Brain microvascular endothelial cell (primary cell): ENCODE results near the gene PLXNA2.

Source experiments
- DNase-seq: peaks from one replicate; pipeline ENCODE4 v3.0.0-alpha.2; 2020
- H3K27ac ChIP-seq: fragments of 250-450 bp; sonication (Bioruptor Pico); 2 replicates; pipeline ENCODE4 v1.5.1; 2020; ENCODE audit warnings: mild to moderate bottlenecking, moderate library complexity
- H3K27me3 ChIP-seq: fragments of 250-450 bp; sonication (Bioruptor Pico); replicated peaks from 2 replicates; pipeline ENCODE4 v1.5.1; 2020; ENCODE audit warnings: mild to moderate bottlenecking
- H3K36me3 ChIP-seq: fragments of 250-450 bp; sonication (Bioruptor Pico); replicated peaks from 2 replicates; pipeline ENCODE4 v1.5.1; 2020; ENCODE audit warnings: mild to moderate bottlenecking
- H3K4me3 ChIP-seq: 2 replicates; pipeline ENCODE4 v1.5.1; 2011; ENCODE audit warnings: low read depth, mild to moderate bottlenecking, control low read depth, low read length, moderate library complexity
- in situ Hi-C: cut with HindIII; loops from 2 replicates; pipeline ENCODE4 v1.10.0; 2017; ENCODE audit warnings: low sequenced_read_pairs, low pct_ligation_motif_present
- TF ChIP-seq, protein P1 (sequence below): IDR thresholded peaks from 2 replicates; pipeline ENCODE4 v1.5.1; 2011; ENCODE audit warnings: low read depth, mild to moderate bottlenecking, moderate library complexity, low read length, control low read depth, inconsistent platforms; ENCODE audit errors: missing control alignments

Gene PLXNA2

DNA sequence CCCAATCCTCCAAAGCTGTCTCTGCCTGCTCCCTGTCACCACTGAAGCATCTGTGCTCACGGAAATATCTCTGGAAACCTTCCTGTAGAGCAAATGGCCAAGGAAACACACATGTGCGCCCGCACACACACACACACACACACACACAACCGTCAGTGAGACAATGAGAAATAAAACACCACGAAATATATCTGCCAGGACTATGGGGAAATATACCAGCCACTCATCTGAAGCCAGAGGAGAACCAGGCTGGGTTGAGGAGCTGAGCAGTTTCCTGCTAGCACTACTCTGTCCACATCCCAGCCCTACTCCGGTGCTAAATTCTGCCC, 25.1 kb upstream of the PLXNA2 start:
- TF ChIP-seq, protein P1, sequence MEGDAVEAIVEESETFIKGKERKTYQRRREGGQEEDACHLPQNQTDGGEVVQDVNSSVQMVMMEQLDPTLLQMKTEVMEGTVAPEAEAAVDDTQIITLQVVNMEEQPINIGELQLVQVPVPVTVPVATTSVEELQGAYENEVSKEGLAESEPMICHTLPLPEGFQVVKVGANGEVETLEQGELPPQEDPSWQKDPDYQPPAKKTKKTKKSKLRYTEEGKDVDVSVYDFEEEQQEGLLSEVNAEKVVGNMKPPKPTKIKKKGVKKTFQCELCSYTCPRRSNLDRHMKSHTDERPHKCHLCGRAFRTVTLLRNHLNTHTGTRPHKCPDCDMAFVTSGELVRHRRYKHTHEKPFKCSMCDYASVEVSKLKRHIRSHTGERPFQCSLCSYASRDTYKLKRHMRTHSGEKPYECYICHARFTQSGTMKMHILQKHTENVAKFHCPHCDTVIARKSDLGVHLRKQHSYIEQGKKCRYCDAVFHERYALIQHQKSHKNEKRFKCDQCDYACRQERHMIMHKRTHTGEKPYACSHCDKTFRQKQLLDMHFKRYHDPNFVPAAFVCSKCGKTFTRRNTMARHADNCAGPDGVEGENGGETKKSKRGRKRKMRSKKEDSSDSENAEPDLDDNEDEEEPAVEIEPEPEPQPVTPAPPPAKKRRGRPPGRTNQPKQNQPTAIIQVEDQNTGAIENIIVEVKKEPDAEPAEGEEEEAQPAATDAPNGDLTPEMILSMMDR: no peak

DNA sequence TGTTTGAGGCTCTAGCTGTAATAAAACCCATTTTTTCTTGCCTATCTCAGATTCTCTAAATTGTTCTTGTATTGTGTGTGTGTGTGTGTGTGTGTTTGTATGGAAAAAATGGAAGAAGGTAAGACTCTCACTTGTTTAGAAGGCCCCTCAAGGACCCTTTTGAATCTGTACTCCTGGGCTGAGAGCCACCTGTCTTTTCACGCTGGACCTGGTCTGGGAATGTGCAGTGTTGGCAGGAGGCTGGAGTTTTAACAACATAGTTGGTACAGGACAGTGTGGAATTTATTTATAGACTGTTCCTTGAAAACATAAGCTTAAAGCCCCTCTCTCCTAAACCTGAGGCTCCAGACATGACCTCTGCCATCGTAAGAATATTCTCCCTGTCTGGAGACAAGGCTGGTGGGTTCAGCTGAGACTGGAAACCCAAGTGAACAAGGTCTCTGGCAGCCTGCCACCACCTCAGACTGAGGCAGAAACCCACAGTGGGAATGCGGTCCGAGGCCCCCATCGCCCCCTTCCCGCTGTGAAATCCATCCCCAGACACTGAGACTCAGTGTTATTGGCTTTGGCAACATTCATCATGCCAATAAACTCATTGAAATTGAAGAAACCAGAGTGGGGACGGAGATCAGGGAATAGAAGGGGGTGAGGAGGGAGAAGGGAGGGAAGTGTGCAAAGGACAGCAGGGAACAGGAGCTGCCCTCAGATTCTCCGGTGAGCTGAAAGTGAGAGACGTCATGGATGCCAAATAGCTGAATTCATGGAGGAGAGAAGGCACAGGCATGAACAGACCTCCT, 24.6 kb upstream of the PLXNA2 start:
- TF ChIP-seq, protein P1: no peak
- no peaks in the 10 kb centered on the region for H3K36me3 ChIP-seq
- in situ Hi-C loops: no loop called here
- H3K27me3 ChIP-seq: peaks cover 42% of the 10 kb centered on the region
- no peak for DNase-seq
- H3K4me3 ChIP-seq: no peak overlapping the region
- no peak overlapping the region for H3K27ac ChIP-seq

More for the DNA sequence above, 25.1 kb upstream of the PLXNA2 start:
- no peak for DNase-seq
- Histone ChIP-seq H3K27ac (no peak overlapping the region), H3K36me3 (no peaks in the 10 kb centered on the region), H3K4me3 (no peak overlapping the region), H3K27me3 (peaks cover 42% of the 10 kb centered on the region)
- in situ Hi-C loops: no loop called here

DNA sequence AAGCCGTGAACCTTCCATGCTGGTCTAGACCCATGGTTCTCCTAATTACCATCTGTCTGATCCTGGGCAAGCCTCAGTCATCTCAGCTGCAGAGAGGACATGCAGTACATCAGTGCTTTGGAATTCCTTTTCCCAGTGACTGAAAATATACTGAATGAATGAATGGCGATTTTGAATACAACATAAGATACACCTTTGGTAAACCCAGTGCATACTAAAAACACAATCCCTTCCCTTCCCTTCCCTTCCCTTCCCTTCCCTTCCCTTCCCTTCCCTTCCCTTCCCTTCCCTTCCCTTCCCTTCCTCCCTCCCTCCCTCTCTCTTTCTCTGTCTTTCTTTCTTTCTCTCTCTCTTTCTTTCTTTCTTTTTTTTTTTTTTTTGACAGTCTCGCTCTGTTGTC, 21.3 kb upstream of the PLXNA2 start:
- TF ChIP-seq, protein P1: no peak
- no peak for DNase-seq
- no peak overlapping the region for H3K4me3 ChIP-seq
- peaks cover 35% of the 10 kb centered on the region for H3K27me3 ChIP-seq
- in situ Hi-C loops: no loop called here
- H3K36me3 ChIP-seq: no peaks in the 10 kb centered on the region
- H3K27ac ChIP-seq: no peak overlapping the region

DNA sequence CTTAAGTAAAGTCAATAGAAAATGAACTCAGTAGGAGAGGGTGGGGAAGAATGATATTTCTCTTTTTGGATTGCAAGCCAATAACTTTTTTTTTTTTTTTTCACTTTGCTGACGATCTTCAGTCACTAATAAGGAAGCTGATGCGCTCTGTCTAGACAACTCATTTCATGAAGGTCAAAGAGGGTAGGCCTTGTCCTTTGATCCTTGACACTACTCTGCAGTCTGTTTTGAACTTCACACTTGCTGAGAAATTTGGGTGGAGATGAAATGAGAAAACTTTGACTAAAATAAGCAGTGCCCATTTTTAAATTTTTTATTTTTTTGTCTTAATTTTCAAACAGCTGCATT, 20.9 kb upstream of the PLXNA2 start:
- H3K27ac ChIP-seq: no peak overlapping the region
- DNase-seq: no peak

DNA sequence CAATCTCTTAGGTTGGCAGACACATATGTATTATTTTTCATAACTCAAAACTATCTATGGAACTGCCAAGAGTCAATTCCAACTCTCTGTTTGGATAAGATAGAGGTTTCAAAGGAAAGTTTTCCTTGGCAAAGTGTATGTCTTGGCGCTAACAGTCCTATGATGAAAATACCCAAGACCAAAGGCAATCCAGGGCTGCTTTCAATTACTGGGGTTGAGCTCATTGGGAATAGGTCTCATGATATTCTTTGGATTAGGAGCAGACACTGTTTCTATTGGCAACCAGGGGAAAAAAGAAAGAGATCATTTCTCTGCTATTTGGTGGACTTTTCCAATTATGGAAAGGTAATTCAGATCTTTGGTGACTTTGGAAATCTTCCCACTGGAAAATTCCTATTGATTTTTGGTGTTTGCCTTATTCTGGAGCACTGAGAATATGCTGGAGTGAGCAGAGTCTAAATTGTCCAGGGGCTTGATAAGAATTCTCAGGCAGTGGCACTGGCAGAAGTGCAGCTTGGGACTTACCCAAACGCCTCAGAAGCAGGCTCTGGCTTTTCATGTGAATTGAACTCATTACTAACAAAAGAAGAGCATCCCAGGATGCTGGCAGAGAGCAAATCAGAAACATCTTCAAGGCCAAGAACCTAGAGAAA, 20.4 kb upstream of the PLXNA2 start:
- Histone ChIP-seq H3K27me3 (peaks cover 28% of the 10 kb centered on the region), H3K27ac (no peak overlapping the region), H3K4me3 (no peak overlapping the region), H3K36me3 (no peaks in the 10 kb centered on the region)
- in situ Hi-C loops: no loop called here
- TF ChIP-seq, protein P1: no peak
- DNase-seq: no peak

More for the DNA sequence above, 20.9 kb upstream of the PLXNA2 start:
- TF ChIP-seq, protein P1: no peak
- no peaks in the 10 kb centered on the region for H3K36me3 ChIP-seq
- in situ Hi-C loops: no loop called here
- peaks cover 33% of the 10 kb centered on the region for H3K27me3 ChIP-seq
- H3K4me3 ChIP-seq: no peak overlapping the region
